MM.1S (cell line): ENCODE results near the gene MCRIP1.

Source experiments
- DNase-seq: peaks from one replicate; pipeline ENCODE4 v3.0.0-alpha.2; 2015
- H2AFZ ChIP-seq: fragments of 300-600 bp; sonication (generic); 2 replicates; pipeline ENCODE4 v1.6.0; 2016; ENCODE audit warnings: antibody characterized with exemption, low read length
- H3F3A ChIP-seq: fragments of 300-600 bp; sonication (generic); 2 replicates; pipeline ENCODE4 v1.6.1; 2016; ENCODE audit warnings: mild to moderate bottlenecking, antibody characterized with exemption, low read length, moderate library complexity, mixed read lengths; ENCODE audit not compliant: insufficient read depth
- H3K27ac ChIP-seq: fragments of 300-600 bp; sonication (generic); 2 replicates; pipeline ENCODE4 v1.5.1; 2016; ENCODE audit warnings: mild to moderate bottlenecking, low read length
- H3K27me3 ChIP-seq: fragments of 300-600 bp; sonication (generic); replicated peaks from 2 replicates; pipeline ENCODE4 v1.6.0; 2016; ENCODE audit warnings: low read length; ENCODE audit not compliant: insufficient read depth
- H3K36me3 ChIP-seq: fragments of 300-600 bp; sonication (generic); replicated peaks from 2 replicates; pipeline ENCODE4 v1.6.1; 2016; ENCODE audit warnings: mild to moderate bottlenecking, low read length, mixed read lengths; ENCODE audit not compliant: insufficient read depth
- H3K4me1 ChIP-seq: fragments of 300-600 bp; sonication (generic); 2 replicates; pipeline ENCODE4 v1.6.1; 2016; ENCODE audit warnings: low read length, mixed read lengths
- H3K4me2 ChIP-seq: fragments of 300-600 bp; sonication (generic); 2 replicates; pipeline ENCODE4 v1.6.0; 2016; ENCODE audit warnings: low read depth, low read length
- H3K4me3 ChIP-seq: fragments of 300-600 bp; sonication (generic); 2 replicates; pipeline ENCODE4 v1.5.1; 2016; ENCODE audit warnings: low read length, mixed read lengths
- H3K79me2 ChIP-seq: fragments of 300-600 bp; sonication (generic); 2 replicates; pipeline ENCODE4 v1.6.1; 2016; ENCODE audit warnings: mixed run types, low read length, mixed read lengths
- H3K9ac ChIP-seq: fragments of 300-600 bp; sonication (generic); 2 replicates; pipeline ENCODE4 v1.6.1; 2016; ENCODE audit warnings: low read length, mixed read lengths
- H3K9me2 ChIP-seq: fragments of 300-600 bp; sonication (generic); replicated peaks from 2 replicates; pipeline ENCODE4 v1.6.1; 2016; ENCODE audit warnings: mild to moderate bottlenecking, low read length, mixed read lengths; ENCODE audit not compliant: insufficient read depth
- H3K9me3 ChIP-seq: fragments of 300-600 bp; sonication (generic); replicated peaks from 2 replicates; pipeline ENCODE4 v1.6.1; 2016; ENCODE audit warnings: mild to moderate bottlenecking, low read length, mixed read lengths; ENCODE audit not compliant: insufficient read depth
- H4K20me1 ChIP-seq: fragments of 300-600 bp; sonication (generic); 2 replicates; pipeline ENCODE4 v1.6.1; 2016; ENCODE audit warnings: mild to moderate bottlenecking, low read length, moderate library complexity, mixed read lengths; ENCODE audit not compliant: insufficient read depth
- EZH2 ChIP-seq: fragments of 300-600 bp; sonication (generic); optimal IDR thresholded peaks from 2 replicates; pipeline ENCODE3; 2017; ENCODE audit warnings: low read depth, mild to moderate bottlenecking, antibody characterized with exemption, low read length, mixed read lengths
- EZH2phosphoT487 ChIP-seq: fragments of 300-600 bp; sonication (generic); IDR thresholded peaks from 2 replicates; pipeline ENCODE4 v1.6.1; 2018; ENCODE audit warnings: antibody characterized with exemption, low read length
- TF ChIP-seq, protein P1 (sequence below): fragments of 300-600 bp; sonication (generic); IDR thresholded peaks from 2 replicates; pipeline ENCODE4 v1.5.1; 2016; ENCODE audit warnings: antibody characterized with exemption, low read length, mixed read lengths

MCRIP1 gene

DNA sequence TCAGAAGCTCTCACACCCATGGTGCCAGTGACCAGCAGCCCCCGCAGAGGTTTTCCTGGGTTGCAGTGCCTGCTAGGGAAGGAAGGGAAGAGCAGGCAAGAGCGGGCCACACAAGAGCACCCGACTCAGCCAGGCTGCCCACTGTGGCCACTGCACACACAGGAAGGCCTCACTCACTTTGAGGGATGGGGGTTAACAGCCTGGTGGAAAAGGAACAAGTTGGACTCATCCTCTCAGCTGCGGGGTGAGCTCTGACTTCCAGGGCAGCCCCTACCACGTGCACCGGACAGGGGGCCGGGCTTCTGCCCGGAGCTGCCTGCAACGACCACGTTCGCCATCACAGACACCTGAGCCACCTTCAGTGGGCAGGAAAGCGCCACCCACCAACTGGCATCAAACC, 19.1 kb upstream of the MCRIP1 start:
- H3K4me3 ChIP-seq, result no peak overlapping the region
- H3K9ac ChIP-seq, result no peak overlapping the region
- no peak overlapping the region for H3K27ac ChIP-seq
- H4K20me1 ChIP-seq, result no peaks in the 10 kb centered on the region
- TF ChIP-seq, protein P1, sequence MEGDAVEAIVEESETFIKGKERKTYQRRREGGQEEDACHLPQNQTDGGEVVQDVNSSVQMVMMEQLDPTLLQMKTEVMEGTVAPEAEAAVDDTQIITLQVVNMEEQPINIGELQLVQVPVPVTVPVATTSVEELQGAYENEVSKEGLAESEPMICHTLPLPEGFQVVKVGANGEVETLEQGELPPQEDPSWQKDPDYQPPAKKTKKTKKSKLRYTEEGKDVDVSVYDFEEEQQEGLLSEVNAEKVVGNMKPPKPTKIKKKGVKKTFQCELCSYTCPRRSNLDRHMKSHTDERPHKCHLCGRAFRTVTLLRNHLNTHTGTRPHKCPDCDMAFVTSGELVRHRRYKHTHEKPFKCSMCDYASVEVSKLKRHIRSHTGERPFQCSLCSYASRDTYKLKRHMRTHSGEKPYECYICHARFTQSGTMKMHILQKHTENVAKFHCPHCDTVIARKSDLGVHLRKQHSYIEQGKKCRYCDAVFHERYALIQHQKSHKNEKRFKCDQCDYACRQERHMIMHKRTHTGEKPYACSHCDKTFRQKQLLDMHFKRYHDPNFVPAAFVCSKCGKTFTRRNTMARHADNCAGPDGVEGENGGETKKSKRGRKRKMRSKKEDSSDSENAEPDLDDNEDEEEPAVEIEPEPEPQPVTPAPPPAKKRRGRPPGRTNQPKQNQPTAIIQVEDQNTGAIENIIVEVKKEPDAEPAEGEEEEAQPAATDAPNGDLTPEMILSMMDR, result no peak
- no peak for TF ChIP-seq EZH2phosphoT487
- TF ChIP-seq EZH2, result no peak
- H3K36me3 ChIP-seq, result peaks cover 21% of the 10 kb centered on the region
- no peaks in the 10 kb centered on the region for H3K9me2 ChIP-seq
- no peaks in the 10 kb centered on the region for H3K4me1 ChIP-seq
- H3K79me2 ChIP-seq, result peaks cover 60% of the 10 kb centered on the region
- H3K4me2 ChIP-seq, result no peak overlapping the region
- H3K27me3 ChIP-seq, result no peaks in the 10 kb centered on the region
- H3K9me3 ChIP-seq, result no peaks in the 10 kb centered on the region
- H3F3A ChIP-seq, result peaks cover 6% of the 10 kb centered on the region; the same call in 1 of the 2 replicates
- DNase-seq, result peak; percentile 2
- H2AFZ ChIP-seq, result no peak overlapping the region

DNA sequence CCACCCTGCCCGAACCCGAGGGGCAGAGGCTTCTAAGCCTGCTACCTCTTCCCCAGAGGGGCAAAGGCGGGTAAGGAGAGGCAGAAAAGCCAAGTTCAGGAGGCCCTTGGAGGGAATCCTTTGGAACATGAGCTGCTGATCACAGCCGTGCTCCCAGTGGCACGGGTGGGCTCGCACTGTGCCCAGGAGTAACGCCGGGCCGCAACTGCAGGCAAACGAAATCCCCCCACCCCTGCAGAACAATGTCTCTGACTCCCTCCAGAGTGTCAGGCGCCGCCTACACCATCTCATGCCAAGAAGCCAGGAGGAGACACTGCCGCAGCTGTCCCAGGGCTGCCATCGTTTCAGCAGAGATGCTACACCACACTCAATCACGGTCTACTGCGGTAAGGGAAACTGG, 18.3 kb upstream of the MCRIP1 start:
- Histone ChIP-seq H3K9ac (no peak overlapping the region), H3K9me3 (no peaks in the 10 kb centered on the region), H4K20me1 (no peaks in the 10 kb centered on the region), H3K79me2 (peaks cover 56% of the 10 kb centered on the region), H2AFZ (no peak overlapping the region), H3K27ac (no peak overlapping the region), H3K36me3 (peaks cover 23% of the 10 kb centered on the region), H3K4me2 (no peak overlapping the region), H3K4me1 (no peaks in the 10 kb centered on the region), H3K4me3 (no peak overlapping the region), H3F3A (peaks cover 10% of the 10 kb centered on the region; the same call in 1 of the 2 replicates), H3K9me2 (no peaks in the 10 kb centered on the region), H3K27me3 (no peaks in the 10 kb centered on the region)
- no peak for DNase-seq
- TF ChIP-seq EZH2phosphoT487 (no peak), EZH2 (no peak)
- TF ChIP-seq, protein P1, result no peak

DNA sequence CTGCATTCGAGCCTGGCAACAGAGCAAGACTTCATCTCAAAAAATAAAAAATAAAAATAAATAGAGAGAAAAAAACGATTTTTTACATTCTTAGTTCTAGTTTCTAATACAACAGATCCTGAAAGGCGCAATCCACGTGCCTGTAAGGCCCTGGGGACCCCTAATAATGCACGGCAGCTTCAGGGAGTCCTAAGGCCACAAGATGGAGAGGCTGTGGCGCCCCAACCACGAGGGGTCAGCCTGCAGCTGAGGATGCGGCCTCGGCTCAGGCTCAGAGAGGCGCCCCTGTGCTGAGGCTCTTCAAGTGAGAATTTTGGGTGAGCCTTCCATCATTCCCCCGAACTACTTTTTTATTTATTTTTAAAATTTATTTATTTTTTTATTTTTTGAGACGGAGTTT, 16.4 kb upstream of the MCRIP1 start:
- no peaks in the 10 kb centered on the region for H4K20me1 ChIP-seq
- TF ChIP-seq EZH2 (no peak), EZH2phosphoT487 (no peak)
- TF ChIP-seq, protein P1, result no peak
- H3K79me2 ChIP-seq, result peaks cover 38% of the 10 kb centered on the region

More for the DNA sequence above, 16.4 kb upstream of the MCRIP1 start:
- Histone ChIP-seq H3K9me2 (no peaks in the 10 kb centered on the region), H3K36me3 (peaks cover 26% of the 10 kb centered on the region; the same call in 1 of the 2 replicates), H3K27me3 (no peaks in the 10 kb centered on the region), H3K4me1 (no peaks in the 10 kb centered on the region), H3F3A (peaks cover 6% of the 10 kb centered on the region; the same call in 1 of the 2 replicates), H3K9ac (no peak overlapping the region), H3K9me3 (no peaks in the 10 kb centered on the region), H3K4me2 (no peak overlapping the region), H3K27ac (no peak overlapping the region), H2AFZ (no peak overlapping the region), H3K4me3 (no peak overlapping the region)
- peak; percentile 3 for DNase-seq
